ENCODE results near the gene SPRR4.

SPRR4 gene

GRCh38 chr1:152959801-152960451, 10.5 kb upstream of the SPRR4 start:
- H3K36me3 Mint-ChIP-seq, result no peaks in the 10 kb centered on the region
- H3K27me3 Mint-ChIP-seq, result peaks cover 2% of the 10 kb centered on the region
- H3K9me3 Mint-ChIP-seq, result no peaks in the 10 kb centered on the region
- H3K4me1 Mint-ChIP-seq, result no peaks in the 10 kb centered on the region
- H3K4me3 Mint-ChIP-seq, result no peak overlapping the region
- no peak overlapping the region for H3K27ac Mint-ChIP-seq

GRCh38 chr1:152960452-152961044, 9.9 kb upstream of the SPRR4 start:
- Mint-ChIP-seq H3K4me3 (no peak overlapping the region), H3K4me1 (no peaks in the 10 kb centered on the region), H3K36me3 (no peaks in the 10 kb centered on the region), H3K9me3 (no peaks in the 10 kb centered on the region), H3K27ac (no peak overlapping the region), H3K27me3 (peaks cover 6% of the 10 kb centered on the region)

GRCh38 chr1:152961226-152961891, 9.1 kb upstream of the SPRR4 start:
- Mint-ChIP-seq H3K27ac (no peak overlapping the region), H3K36me3 (no peaks in the 10 kb centered on the region), H3K4me3 (no peak overlapping the region), H3K9me3 (no peaks in the 10 kb centered on the region), H3K4me1 (no peaks in the 10 kb centered on the region), H3K27me3 (peaks cover 7% of the 10 kb centered on the region)

GRCh38 chr1:152962876-152963415, 7.5 kb upstream of the SPRR4 start:
- Mint-ChIP-seq H3K27me3 (peaks cover 9% of the 10 kb centered on the region), H3K9me3 (no peaks in the 10 kb centered on the region), H3K4me3 (no peak overlapping the region), H3K4me1 (no peaks in the 10 kb centered on the region), H3K27ac (no peak overlapping the region), H3K36me3 (no peaks in the 10 kb centered on the region)

GRCh38 chr1:152964536-152964935, 5.9 kb upstream of the SPRR4 start:
- Mint-ChIP-seq H3K36me3 (no peaks in the 10 kb centered on the region), H3K27ac (no peak overlapping the region), H3K27me3 (peaks cover 9% of the 10 kb centered on the region), H3K9me3 (no peaks in the 10 kb centered on the region), H3K4me1 (no peaks in the 10 kb centered on the region), H3K4me3 (no peak overlapping the region)

GRCh38 chr1:152965853-152966252, 4.6 kb upstream of the SPRR4 start:
- Mint-ChIP-seq H3K36me3 (no peaks in the 10 kb centered on the region), H3K4me3 (no peak overlapping the region), H3K9me3 (no peaks in the 10 kb centered on the region), H3K4me1 (no peaks in the 10 kb centered on the region), H3K27me3 (peaks cover 10% of the 10 kb centered on the region), H3K27ac (no peak overlapping the region)

GRCh38 chr1:152967201-152967600, 3.2 kb upstream of the SPRR4 start:
- Mint-ChIP-seq H3K9me3 (no peaks in the 10 kb centered on the region), H3K27ac (no peak overlapping the region), H3K4me3 (no peak overlapping the region), H3K27me3 (peaks cover 11% of the 10 kb centered on the region), H3K4me1 (no peaks in the 10 kb centered on the region), H3K36me3 (no peaks in the 10 kb centered on the region)

- Mint-ChIP-seq H3K27ac (no peak overlapping the region), H3K27me3 (peaks cover 14% of the 10 kb centered on the region), H3K4me3 (no peak overlapping the region), H3K9me3 (no peaks in the 10 kb centered on the region), H3K4me1 (no peaks in the 10 kb centered on the region), H3K36me3 (no peaks in the 10 kb centered on the region)
Measured at GRCh38 chr1:152968248-152968647, 2.2 kb upstream of the SPRR4 start.

- no peaks in the 10 kb centered on the region for H3K4me1 Mint-ChIP-seq
- H3K27me3 Mint-ChIP-seq, result peaks cover 15% of the 10 kb centered on the region
- no peak overlapping the region for H3K27ac Mint-ChIP-seq
- no peak overlapping the region for H3K4me3 Mint-ChIP-seq
- H3K9me3 Mint-ChIP-seq, result no peaks in the 10 kb centered on the region
- no peaks in the 10 kb centered on the region for H3K36me3 Mint-ChIP-seq
Measured at GRCh38 chr1:152969036-152969435, 1.4 kb upstream of the SPRR4 start.

GRCh38 chr1:152972196-152972886, 1.9 kb downstream of the SPRR4 start:
- no peaks in the 10 kb centered on the region for H3K36me3 Mint-ChIP-seq
- H3K27me3 Mint-ChIP-seq, result peaks cover 16% of the 10 kb centered on the region
- no peak overlapping the region for H3K27ac Mint-ChIP-seq
- H3K4me3 Mint-ChIP-seq, result no peak overlapping the region
- H3K9me3 Mint-ChIP-seq, result no peaks in the 10 kb centered on the region
- no peaks in the 10 kb centered on the region for H3K4me1 Mint-ChIP-seq

- H3K36me3 Mint-ChIP-seq, result no peaks in the 10 kb centered on the region
- no peaks in the 10 kb centered on the region for H3K9me3 Mint-ChIP-seq
- H3K4me1 Mint-ChIP-seq, result no peaks in the 10 kb centered on the region
- peaks cover 17% of the 10 kb centered on the region for H3K27me3 Mint-ChIP-seq
- H3K4me3 Mint-ChIP-seq, result no peak overlapping the region
- H3K27ac Mint-ChIP-seq, result no peak overlapping the region
Measured at GRCh38 chr1:152976688-152977087, 6.2 kb downstream of the SPRR4 start.

- Mint-ChIP-seq H3K9me3 (no peaks in the 10 kb centered on the region), H3K27me3 (peaks cover 14% of the 10 kb centered on the region), H3K36me3 (no peaks in the 10 kb centered on the region), H3K27ac (no peak overlapping the region), H3K4me3 (no peak overlapping the region), H3K4me1 (no peaks in the 10 kb centered on the region)
Measured at GRCh38 chr1:152977614-152978013, 7.2 kb downstream of the SPRR4 start.

GRCh38 chr1:152980676-152981075, 10.2 kb downstream of the SPRR4 start:
- Mint-ChIP-seq H3K4me1 (no peaks in the 10 kb centered on the region), H3K36me3 (no peaks in the 10 kb centered on the region), H3K4me3 (no peak overlapping the region), H3K27ac (no peak overlapping the region), H3K9me3 (no peaks in the 10 kb centered on the region), H3K27me3 (peaks cover 19% of the 10 kb centered on the region)

GRCh38 chr1:152981146-152981871, 10.9 kb downstream of the SPRR4 start:
- no peaks in the 10 kb centered on the region for H3K4me1 Mint-ChIP-seq
- no peak overlapping the region for H3K4me3 Mint-ChIP-seq
- peaks cover 23% of the 10 kb centered on the region for H3K27me3 Mint-ChIP-seq
- H3K9me3 Mint-ChIP-seq, result no peaks in the 10 kb centered on the region
- H3K27ac Mint-ChIP-seq, result no peak overlapping the region
- no peaks in the 10 kb centered on the region for H3K36me3 Mint-ChIP-seq

- no peak overlapping the region for H3K4me3 Mint-ChIP-seq
- H3K36me3 Mint-ChIP-seq, result no peaks in the 10 kb centered on the region
- H3K4me1 Mint-ChIP-seq, result no peaks in the 10 kb centered on the region
- no peak overlapping the region for H3K27ac Mint-ChIP-seq
- H3K9me3 Mint-ChIP-seq, result no peaks in the 10 kb centered on the region
- peaks cover 25% of the 10 kb centered on the region for H3K27me3 Mint-ChIP-seq
Measured at GRCh38 chr1:152982076-152982475, 11.6 kb downstream of the SPRR4 start.
